COLO829 (cell line): ENCODE measurements around the gene COTL1.
"Not testable (repeated sequence)": the region's sequence is repeated elsewhere in the genome, so short reads cannot be mapped to it uniquely, and the experiment has no call there.

Experiments
- DNase-seq: peaks from one replicate; pipeline ENCODE4 v3.0.0; 2012; ENCODE audit warnings: low spot score

The COTL1 gene

DNA sequence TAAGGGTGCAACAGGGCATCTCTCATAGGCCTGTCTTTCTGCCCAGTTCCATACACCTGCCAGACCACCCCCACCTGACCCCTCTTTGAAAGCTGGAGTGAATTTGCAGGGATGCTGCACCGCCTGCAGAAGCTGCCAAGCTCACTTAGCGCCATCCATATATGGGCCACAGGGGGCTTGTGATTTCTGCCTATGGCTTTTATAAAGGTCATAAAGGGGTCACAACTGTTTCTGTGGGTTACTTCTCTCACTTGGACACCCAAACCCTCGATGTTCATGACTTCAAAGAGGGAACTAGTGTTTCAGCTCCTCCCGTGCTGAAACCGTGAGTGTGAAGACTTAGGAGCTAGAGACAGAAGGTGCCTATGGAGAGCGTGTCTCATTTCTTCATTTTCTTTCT lies 89.6 kb downstream of the COTL1 start:
- no peak for DNase-seq

DNA sequence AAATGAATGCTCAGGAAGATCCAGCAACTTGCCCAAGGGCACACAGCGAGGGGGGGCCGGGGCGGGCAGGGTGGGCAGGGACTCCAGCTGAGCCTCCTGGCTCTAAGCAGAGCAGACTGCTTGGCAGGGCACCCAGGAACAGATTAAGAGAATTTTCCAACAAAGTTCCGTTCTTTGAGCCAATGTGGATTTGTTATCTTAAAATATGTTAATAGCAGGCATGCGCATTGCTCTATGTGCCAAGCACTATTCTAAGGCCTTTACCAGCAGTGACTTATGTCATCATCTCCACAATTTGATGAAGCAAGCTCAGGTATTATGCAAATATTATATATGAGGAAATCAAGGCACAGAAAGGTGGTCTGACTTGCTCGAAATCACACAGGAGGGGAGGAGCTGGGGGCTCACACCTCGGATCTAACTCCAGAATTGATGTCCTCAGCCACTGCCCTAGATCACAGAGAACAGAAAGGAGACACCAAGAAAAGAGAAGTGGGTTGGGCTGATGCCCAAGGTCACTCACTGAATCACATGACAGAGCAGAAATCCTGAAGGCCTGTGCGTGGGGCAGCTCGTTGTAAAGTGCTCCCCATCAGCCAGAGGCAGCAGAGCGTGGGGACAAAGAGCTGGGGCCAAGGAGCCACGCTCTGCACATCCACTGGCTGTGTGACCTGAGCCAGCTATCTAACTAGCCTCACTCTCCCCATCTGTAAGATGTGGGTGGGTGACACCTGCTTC lies 90.2 kb downstream of the COTL1 start:
- no peak for DNase-seq

DNA sequence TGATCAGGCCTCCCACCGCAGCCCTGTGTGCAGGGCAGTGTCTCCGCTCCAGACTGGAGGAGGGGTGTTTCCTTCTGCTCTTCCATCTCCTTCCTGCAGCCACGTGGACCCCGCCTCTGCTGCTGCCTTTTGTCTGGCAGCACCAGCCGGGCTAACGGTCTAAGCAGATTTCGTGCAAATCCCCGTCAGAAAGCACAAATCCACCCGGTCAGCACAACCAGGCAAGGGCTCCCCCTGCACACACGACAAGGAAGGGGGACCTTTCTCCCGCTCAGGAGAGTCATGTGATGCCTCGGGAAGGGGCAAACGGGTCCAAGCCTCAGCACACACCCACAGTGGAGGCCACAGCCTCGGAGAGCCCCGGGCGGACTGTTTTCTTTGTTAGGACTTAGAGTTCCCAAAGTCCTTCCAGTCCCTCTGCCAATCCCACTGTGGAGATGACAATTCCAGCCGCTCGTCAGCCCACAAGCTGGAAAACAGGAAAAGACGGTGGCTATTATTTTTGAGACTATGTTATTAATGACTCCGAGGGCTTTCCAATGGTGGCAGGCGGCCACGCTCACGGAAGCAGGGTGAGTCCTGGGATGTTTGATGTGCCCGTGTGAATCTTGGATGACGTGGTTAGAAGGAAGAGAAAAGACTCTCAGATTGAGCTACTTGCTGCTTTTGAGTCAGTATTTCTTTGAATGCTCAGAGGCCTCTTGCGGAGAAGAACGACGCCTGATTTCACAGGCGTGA lies 90.9 kb downstream of the COTL1 start:
- DNase-seq: no peak

DNA sequence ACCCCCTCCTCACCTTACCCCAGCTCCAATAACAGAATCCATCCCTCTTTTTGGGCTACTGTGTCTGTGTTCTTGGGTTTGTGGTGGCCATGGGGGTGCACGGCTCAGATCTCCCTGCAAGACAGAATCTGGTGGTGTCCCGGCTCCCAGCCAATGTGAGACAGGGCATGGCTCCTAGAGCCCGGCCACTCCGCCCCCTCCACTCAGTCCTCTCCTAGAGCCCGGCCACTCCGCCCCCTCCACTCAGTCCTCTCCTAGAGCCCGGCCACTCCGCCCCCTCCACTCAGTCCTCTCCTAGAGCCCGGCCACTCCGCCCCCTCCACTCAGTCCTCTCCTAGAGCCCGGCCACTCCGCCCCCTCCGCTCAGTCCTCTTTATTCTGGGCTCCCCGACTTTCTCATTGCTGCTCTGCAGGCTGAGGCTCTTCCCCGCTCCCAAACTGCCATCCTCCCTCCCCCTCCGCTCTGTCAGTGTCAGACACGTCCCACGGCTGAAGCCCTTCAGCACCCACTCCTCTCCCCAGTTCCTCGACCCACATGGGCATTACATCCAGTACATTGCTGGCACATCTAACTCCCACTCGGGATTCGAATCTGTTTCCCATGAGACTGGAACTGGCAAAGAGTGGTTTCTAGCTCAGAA lies 92.8 kb downstream of the COTL1 start:
- DNase-seq: not testable (repeated sequence)

DNA sequence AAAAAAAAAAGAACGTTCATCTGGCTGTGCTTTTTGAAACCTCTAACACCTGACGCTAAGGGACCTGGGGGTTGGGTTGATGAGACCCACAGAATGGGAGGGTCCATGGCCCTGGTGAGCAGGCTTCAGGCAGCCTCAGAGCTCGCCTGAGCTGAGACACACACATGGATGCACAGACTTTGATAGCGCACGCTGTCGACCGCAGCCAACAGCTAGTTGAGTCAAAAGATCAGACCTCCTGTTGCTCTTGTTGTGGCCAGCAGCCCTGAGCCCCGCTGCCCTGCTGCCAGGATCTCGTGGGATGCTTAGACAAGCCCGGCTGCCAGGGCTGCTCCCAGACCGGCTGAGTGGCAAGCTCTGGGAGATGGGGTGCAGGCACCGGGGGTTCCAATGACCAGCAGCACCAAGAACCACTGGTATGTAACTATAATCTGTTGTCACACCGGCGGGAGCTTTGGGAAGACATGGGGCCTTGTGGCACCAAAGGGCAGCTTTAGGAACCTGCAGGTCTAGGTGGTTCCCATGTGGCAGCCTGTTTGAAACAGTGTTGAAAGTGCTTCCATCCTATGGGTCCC lies 93.4 kb downstream of the COTL1 start:
- no peak for DNase-seq

DNA sequence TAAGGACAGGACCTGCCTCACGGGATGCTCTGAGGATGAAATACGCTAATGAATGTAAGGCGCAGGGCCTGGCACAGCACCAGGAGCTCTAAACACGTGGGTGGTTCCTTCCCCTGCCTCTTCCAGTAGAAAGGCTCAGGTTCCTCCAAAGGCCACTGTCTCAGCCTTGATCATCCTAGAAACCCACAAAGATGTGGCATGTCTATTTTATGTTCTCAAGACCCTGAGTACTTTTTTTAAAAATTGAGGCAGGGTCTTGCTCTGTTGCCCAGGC lies 96.4 kb downstream of the COTL1 start:
- DNase-seq: no peak

DNA sequence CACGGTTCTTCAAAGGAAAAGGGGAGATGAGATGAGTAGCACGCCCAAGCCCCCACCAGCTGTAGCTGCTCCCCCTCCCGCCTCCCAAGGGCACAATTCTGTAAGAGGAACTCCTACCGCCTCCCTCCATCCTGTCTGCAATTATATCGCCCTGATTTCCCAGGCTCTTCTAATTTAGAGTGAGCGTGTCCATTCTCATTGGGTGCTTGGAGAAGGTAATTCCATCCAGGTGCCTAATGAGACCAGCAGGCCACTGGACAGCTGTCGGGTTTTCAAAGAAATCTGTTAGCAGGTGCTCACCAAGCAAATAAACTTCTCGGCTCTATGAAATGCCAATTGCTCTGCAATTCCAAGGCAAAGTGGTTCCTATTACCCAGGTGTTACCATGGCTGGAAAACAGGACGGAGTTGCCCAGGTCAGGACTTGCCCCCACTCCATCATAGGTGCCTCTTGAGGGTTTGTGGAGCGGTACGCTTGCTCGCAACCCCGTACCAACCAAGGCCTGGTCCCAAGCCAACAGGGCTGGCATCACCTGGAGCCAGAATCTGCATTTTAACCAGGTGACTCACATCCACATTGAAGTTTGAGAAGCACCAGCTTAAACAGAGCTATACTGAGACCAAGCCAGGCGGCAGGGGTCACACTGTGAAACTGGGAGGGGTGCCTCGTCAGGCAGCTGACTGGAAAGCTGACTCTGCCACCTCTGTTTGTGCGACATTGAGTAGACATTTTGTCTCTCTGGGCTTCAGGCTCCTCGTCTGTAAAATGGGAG lies 97.0 kb downstream of the COTL1 start:
- no peak for DNase-seq

DNA sequence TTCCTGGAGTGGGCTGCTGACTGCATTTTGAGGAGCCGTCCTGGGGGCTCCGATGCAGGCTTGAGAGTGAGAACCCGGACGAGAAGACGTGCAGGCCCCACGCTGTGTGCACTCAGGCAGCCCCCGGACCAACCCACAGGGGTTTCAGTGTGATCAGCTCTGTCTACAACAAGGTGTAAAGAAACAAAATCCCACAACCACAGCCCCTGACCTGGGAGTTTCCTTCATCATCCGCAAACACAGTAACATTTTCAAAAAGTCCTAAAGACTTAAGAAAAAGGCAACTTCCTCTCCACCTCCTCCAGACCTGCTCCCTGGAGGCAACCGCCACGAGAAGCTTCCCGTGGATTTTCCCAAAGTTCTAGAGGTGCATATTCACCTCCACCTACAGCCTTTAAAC lies 98.0 kb downstream of the COTL1 start:
- DNase-seq: no peak

DNA sequence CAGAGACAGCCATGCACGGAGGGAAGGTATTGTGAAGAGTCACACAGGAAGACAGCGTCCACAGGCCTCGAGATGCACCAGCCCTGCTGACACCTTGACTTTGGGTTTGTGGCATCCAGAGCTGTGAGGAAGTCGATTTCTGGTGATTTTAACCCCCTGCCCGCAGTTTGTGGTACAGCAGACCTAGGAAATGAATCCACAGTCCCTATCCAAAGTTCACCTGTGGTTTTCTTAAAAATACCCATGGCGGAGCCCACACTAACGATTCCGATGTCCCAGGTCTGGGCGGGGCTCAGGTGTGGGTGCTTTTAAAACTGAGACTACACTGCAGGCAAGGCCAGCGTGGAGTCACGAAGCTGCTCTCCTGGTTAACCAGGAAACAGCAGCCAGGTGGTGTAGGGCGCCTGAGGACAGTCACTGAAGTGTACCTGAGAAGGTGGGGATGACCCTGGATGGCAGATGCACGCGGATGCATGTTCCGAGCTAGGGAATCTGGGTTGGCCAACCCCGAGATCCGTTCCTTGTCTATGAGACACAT lies 99.0 kb downstream of the COTL1 start:
- DNase-seq: no peak

DNA sequence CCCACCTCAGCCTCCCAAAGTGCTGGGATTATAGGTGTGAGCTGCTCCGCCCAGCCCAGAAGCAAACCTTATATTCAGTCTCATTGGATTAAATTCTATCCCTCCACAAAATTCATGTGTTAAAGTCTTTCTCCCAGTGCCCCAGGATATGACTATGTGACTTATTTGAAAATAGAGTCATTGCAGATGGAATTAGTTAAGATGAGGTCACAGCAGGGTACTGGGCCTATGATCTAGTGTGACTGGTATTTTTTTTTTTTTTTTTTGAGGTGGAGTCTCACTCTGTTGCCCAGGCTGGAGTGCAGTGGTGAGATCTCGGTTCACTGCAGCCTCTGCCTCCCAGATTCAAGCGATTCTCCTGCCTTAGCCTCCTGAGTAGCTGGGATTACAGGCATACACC lies 99.7 kb downstream of the COTL1 start:
- DNase-seq: not testable (repeated sequence)

DNA sequence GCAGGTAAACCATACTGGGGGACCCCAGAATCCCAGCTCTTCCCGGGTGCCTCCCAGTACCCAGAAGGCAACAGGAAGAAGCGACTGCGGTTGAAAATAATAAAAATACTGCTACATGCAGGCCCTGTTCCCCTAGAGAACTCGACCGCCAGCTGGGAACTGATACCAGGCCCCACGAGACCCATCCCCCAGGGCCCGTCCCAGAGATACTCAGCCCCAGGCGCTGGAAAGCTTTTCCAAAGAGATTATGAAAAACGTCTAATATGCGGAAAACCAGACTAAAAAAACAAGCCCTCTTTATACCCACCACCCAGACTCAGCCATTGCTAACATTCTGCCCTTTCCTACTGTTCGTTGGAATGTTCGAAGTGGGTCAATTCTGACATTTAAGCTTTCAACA lies 100.5 kb downstream of the COTL1 start:
- DNase-seq: no peak
